Activated naive CD8-positive, alpha-beta T cell treated with anti-CD3 and anti-CD28 coated beads for 36 hours (primary cell): Measurements from ENCODE around the gene GAST. TPM values are rescaled to one million over a fixed set of nuclear protein-coding genes. Genes with fewer than 3 reads are reported as not detected.

Experiments used
- DNase-seq: peaks from one replicate; pipeline ENCODE4 v3.0.0; 2021
- H3K27ac Mint-ChIP-seq: one replicate; pipeline ENCODE4 v1.8.0; 2022; ENCODE audit warnings: mild to moderate bottlenecking, moderate library complexity, mixed read lengths
- H3K27me3 Mint-ChIP-seq: one replicate; pipeline ENCODE4 v1.8.0; 2022; ENCODE audit warnings: mild to moderate bottlenecking, mixed read lengths
- H3K36me3 Mint-ChIP-seq: one replicate; pipeline ENCODE4 v1.8.0; 2021; ENCODE audit warnings: mild to moderate bottlenecking, mixed read lengths
- H3K4me1 Mint-ChIP-seq: one replicate; pipeline ENCODE4 v1.8.0; 2021; ENCODE audit warnings: mixed read lengths
- H3K4me3 Mint-ChIP-seq: one replicate; pipeline ENCODE4 v1.8.0; 2022; ENCODE audit warnings: mild to moderate bottlenecking, moderate library complexity, mixed read lengths
- H3K9me3 Mint-ChIP-seq: one replicate; pipeline ENCODE4 v1.8.0; 2022; ENCODE audit warnings: mixed read lengths
- total RNA-seq, 2 experiments: library from RNA; stranded (reverse); gene quantifications; one replicate each; pipeline ENCODE4 v1.2.3, GENCODE V29; 2021

Gene GAST
- total RNA-seq, 2 experiments from 2014 or later: not detected

DNA sequence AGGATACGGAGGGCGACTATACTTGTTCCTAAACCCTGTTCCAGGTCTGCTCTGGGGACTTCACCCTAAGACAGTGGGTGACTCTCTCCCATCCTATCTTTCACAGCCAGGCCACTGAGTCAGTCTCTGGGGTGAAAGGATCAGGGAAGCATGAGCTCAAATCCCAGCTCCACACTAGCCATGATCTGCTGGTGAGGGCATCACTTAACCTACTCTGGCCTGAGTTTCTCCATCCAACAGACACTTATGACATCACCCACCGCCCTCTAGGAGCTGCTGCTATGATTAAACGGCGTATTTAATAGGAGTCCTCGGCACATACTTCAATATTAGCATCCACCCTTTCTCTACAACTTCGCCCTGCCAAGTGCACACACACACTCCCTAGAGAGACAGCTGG lies 10.1 kb downstream of the GAST start:
- H3K4me3 Mint-ChIP-seq: no peak overlapping the region
- no peaks in the 10 kb centered on the region for H3K9me3 Mint-ChIP-seq
- H3K27me3 Mint-ChIP-seq: peaks cover 9% of the 10 kb centered on the region
- H3K27ac Mint-ChIP-seq: no peak overlapping the region
- H3K4me1 Mint-ChIP-seq: peaks cover 3% of the 10 kb centered on the region
- no peaks in the 10 kb centered on the region for H3K36me3 Mint-ChIP-seq
- no peak for DNase-seq

- DNase-seq: no peak
- H3K27ac Mint-ChIP-seq: no peak overlapping the region
- H3K36me3 Mint-ChIP-seq: no peaks in the 10 kb centered on the region
- no peaks in the 10 kb centered on the region for H3K4me1 Mint-ChIP-seq
- no peak overlapping the region for H3K4me3 Mint-ChIP-seq
- H3K9me3 Mint-ChIP-seq: no peaks in the 10 kb centered on the region
- H3K27me3 Mint-ChIP-seq: peaks cover 9% of the 10 kb centered on the region
These were observed 11.8 kb downstream of the GAST start for GRCh38 chr17:41723801-41724475.

DNA sequence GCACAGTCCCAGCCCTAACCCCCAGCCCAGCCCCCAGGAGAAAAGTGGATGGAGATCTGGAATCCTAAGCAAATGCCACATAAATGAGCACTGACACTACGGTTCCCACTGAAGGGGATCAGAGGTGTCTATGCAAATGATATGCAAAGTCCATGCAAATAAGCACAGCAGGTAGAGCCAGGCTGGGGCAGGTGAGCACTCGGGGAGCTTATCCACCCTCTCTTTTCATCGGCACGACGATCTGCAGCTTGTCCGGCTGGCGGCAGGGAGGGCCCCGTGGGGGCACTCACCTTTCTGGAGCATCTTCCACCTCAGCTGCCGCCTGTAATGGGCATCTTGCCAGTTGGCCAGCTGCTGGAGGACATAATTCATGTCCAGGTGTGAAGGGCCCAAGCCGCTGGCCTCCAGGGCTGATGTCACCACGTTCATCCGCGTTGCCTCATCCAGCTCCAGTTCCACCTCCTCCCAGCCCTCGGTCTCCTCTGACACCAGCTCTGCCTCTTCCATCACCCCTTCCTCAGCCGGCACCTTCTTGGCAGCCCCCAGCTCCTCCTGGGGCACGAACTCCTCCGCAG lies 12.4 kb downstream of the GAST start:
- H3K4me1 Mint-ChIP-seq: no peaks in the 10 kb centered on the region
- H3K4me3 Mint-ChIP-seq: no peak overlapping the region
- H3K27ac Mint-ChIP-seq: no peak overlapping the region
- no peaks in the 10 kb centered on the region for H3K36me3 Mint-ChIP-seq
- H3K9me3 Mint-ChIP-seq: no peaks in the 10 kb centered on the region
- H3K27me3 Mint-ChIP-seq: peaks cover 9% of the 10 kb centered on the region
- no peak for DNase-seq

DNA sequence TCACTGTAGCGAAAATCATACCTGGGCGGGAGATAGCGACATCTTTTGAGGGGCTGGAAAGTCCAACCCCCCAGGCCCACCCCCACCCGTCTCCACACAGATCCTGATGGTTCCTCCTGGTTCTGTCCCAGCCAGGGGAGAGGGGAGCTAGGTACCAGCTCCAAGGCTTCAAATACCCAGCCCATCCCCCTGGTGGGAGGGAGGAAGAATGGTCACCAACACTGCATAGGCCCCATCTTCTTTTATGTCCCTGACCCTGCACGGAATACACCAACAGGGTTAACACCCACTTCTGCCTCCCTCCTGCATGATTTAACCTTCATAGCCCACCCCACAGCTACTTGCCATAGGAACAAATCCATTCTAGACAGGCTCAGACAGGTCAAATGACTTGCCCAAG lies 13.0 kb downstream of the GAST start:
- Mint-ChIP-seq H3K9me3 (no peaks in the 10 kb centered on the region), H3K27ac (no peak overlapping the region), H3K4me3 (no peak overlapping the region), H3K27me3 (peaks cover 9% of the 10 kb centered on the region), H3K4me1 (no peaks in the 10 kb centered on the region), H3K36me3 (no peaks in the 10 kb centered on the region)
- no peak for DNase-seq

GRCh38 chr17:41728056-41728455 lies 15.9 kb downstream of the GAST start:
- Mint-ChIP-seq H3K27ac (no peak overlapping the region), H3K36me3 (no peaks in the 10 kb centered on the region), H3K9me3 (no peaks in the 10 kb centered on the region), H3K27me3 (peaks cover 22% of the 10 kb centered on the region), H3K4me3 (no peak overlapping the region), H3K4me1 (no peaks in the 10 kb centered on the region)
- no peak for DNase-seq

DNA sequence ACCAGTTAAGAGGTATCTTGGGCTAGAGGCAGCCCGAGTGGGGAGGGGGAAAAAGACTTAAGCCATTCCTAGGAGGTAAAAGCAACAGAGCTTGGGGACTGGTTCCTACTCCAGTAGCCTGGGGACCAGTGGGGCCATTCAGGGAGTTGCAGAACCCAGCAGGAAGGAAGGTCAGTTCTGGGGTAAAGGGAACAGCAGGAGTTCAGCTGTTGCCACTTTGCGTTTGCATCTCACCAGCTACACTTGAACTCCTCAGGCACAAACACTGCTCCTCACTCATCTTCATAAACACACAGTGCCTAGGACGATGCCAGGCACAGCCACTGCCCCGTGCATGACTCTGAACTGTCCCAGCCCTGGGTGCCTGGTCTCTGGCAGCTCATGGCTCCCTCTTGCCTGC lies 18.3 kb downstream of the GAST start:
- H3K36me3 Mint-ChIP-seq: no peaks in the 10 kb centered on the region
- H3K9me3 Mint-ChIP-seq: no peaks in the 10 kb centered on the region
- peaks cover 45% of the 10 kb centered on the region for H3K27me3 Mint-ChIP-seq
- DNase-seq: no peak
- H3K4me3 Mint-ChIP-seq: no peak overlapping the region
- H3K27ac Mint-ChIP-seq: no peak overlapping the region
- H3K4me1 Mint-ChIP-seq: peaks cover 2% of the 10 kb centered on the region

GRCh38 chr17:41731836-41732235 lies 19.7 kb downstream of the GAST start:
- Mint-ChIP-seq H3K27me3 (peaks cover 59% of the 10 kb centered on the region), H3K36me3 (no peaks in the 10 kb centered on the region), H3K9me3 (no peaks in the 10 kb centered on the region), H3K4me3 (no peak overlapping the region), H3K27ac (no peak overlapping the region), H3K4me1 (peaks cover 2% of the 10 kb centered on the region)
- DNase-seq: no peak

- peak; percentile 17 for DNase-seq
- Mint-ChIP-seq H3K36me3 (no peaks in the 10 kb centered on the region), H3K4me3 (peak overlapping the region; percentile 36), H3K4me1 (peaks cover 7% of the 10 kb centered on the region), H3K27ac (no peak overlapping the region), H3K9me3 (no peaks in the 10 kb centered on the region), H3K27me3 (peaks cover 71% of the 10 kb centered on the region)
These were observed 21.4 kb downstream of the GAST start for GRCh38 chr17:41733348-41734138.

- H3K4me1 Mint-ChIP-seq: peaks cover 7% of the 10 kb centered on the region
- no peaks in the 10 kb centered on the region for H3K36me3 Mint-ChIP-seq
- peak; percentile 28 for DNase-seq
- peaks cover 71% of the 10 kb centered on the region for H3K27me3 Mint-ChIP-seq
- no peaks in the 10 kb centered on the region for H3K9me3 Mint-ChIP-seq
- peak within 1 kb of the TSS; percentile 36 for H3K4me3 Mint-ChIP-seq
- no peak within 1 kb of the TSS for H3K27ac Mint-ChIP-seq
These were observed 22.2 kb downstream of the GAST start, which contains the start of gene HAP1 for GRCh38 chr17:41734139-41734948. Gene HAP1, minus strand, starts transcription at chr17:41734643. Its CDS starts 9 bp downstream, at chr17:41734634.

- H3K27ac Mint-ChIP-seq: no peak overlapping the region
- H3K4me1 Mint-ChIP-seq: peaks cover 7% of the 10 kb centered on the region
- H3K27me3 Mint-ChIP-seq: peaks cover 71% of the 10 kb centered on the region
- H3K9me3 Mint-ChIP-seq: no peaks in the 10 kb centered on the region
- H3K4me3 Mint-ChIP-seq: no peak overlapping the region
- DNase-seq: no peak
- no peaks in the 10 kb centered on the region for H3K36me3 Mint-ChIP-seq
These were observed 22.8 kb downstream of the GAST start for GRCh38 chr17:41734949-41735313.

- Mint-ChIP-seq H3K27ac (no peak overlapping the region), H3K27me3 (peaks cover 71% of the 10 kb centered on the region)
These were observed 23.6 kb downstream of the GAST start for GRCh38 chr17:41735744-41736143.

GRCh38 chr17:41736983-41737679 lies 25.0 kb downstream of the GAST start:
- H3K36me3 Mint-ChIP-seq: no peaks in the 10 kb centered on the region
- no peak overlapping the region for H3K27ac Mint-ChIP-seq
- no peak for DNase-seq
- H3K4me3 Mint-ChIP-seq: no peak overlapping the region
- H3K27me3 Mint-ChIP-seq: peaks cover 58% of the 10 kb centered on the region
- no peaks in the 10 kb centered on the region for H3K9me3 Mint-ChIP-seq
- peaks cover 7% of the 10 kb centered on the region for H3K4me1 Mint-ChIP-seq

More at GRCh38 chr17:41735744-41736143, 23.6 kb downstream of the GAST start:
- no peaks in the 10 kb centered on the region for H3K9me3 Mint-ChIP-seq
- peaks cover 7% of the 10 kb centered on the region for H3K4me1 Mint-ChIP-seq
- DNase-seq: no peak
- no peaks in the 10 kb centered on the region for H3K36me3 Mint-ChIP-seq
- no peak overlapping the region for H3K4me3 Mint-ChIP-seq

DNA sequence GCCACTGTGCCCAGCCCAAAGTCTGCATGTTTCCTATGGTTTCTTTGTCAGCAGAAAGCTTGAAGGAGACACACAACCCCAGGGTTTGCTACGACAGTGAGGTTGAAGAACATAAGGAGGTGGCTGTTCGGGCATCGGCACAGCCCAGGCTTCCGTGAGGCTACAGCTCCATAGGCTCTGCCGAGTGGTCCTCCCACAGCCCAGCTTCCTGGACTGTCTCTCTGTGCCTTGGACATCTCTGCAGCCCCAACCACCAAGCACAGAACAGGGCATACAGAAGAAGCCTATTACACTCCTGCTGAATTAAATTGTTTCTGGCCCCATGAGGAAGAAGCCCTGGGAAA lies 25.5 kb downstream of the GAST start:
- Mint-ChIP-seq H3K4me1 (peaks cover 7% of the 10 kb centered on the region), H3K27ac (no peak overlapping the region), H3K27me3 (peaks cover 53% of the 10 kb centered on the region), H3K36me3 (no peaks in the 10 kb centered on the region), H3K9me3 (no peaks in the 10 kb centered on the region), H3K4me3 (no peak overlapping the region)
- no peak for DNase-seq

- Mint-ChIP-seq H3K27ac (no peak overlapping the region), H3K9me3 (no peaks in the 10 kb centered on the region), H3K27me3 (peaks cover 47% of the 10 kb centered on the region), H3K4me1 (peaks cover 7% of the 10 kb centered on the region), H3K36me3 (no peaks in the 10 kb centered on the region), H3K4me3 (no peak overlapping the region)
- peak; percentile 76 for DNase-seq
These were observed 26.1 kb downstream of the GAST start for GRCh38 chr17:41738077-41738800.
